Measurements from ENCODE around the gene METTL6. TPM values are rescaled to one million over a fixed set of nuclear protein-coding genes. Genes with fewer than 3 reads are reported as not detected.
A peak's percentile ranks its signal among the peaks of the same experiment; 100 is the strongest.

Gene METTL6
- total and polyA plus RNA-seq, 4 donors, result 6.7 to 16.0 (median 10.8) TPM

DNA sequence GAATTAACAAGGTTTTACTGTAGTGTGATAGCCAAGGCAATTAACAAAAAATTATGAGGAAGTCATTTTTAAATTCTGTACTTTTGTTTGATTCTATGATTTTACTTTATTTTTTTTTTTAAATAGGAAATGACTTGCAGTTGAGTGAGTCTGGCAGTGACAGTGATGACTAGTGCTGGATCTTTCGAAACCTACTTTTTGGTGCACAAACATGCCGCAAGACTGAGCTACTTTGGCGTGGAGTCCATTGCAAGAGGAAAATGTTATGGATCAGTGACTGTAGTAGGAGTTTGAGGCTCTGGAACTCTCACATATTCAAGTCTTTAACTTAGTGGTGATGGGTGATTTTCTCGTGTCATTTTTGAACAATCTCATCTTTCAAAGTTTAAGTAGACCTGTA lies 11.6 kb upstream of the METTL6 start:
- Histone ChIP-seq H3K27me3 (ENCODE audit: control insufficient read depth in 1 of 2, insufficient read depth in 2 of 2, low read length in 1 of 2) (no peaks in the 10 kb centered on the region), H3K27ac (ENCODE audit: low read depth in 1 of 2, low read length in 2 of 2) (no peak overlapping the region), H3K9me3 (ENCODE audit: control insufficient read depth, low read length) (no peaks in the 10 kb centered on the region), H3K4me3 (ENCODE audit: low read length in 2 of 2) (no peak overlapping the region), H3K4me1 (ENCODE audit: control insufficient read depth in 1 of 2, insufficient read depth in 2 of 2, low read length in 2 of 2) (peaks cover 2 to 3% of the 10 kb centered on the region in 2 donors), H3K36me3 (ENCODE audit: control insufficient read depth in 1 of 2, insufficient read depth in 2 of 2, low read length in 1 of 2) (peaks cover 12 to 17% of the 10 kb centered on the region in 2 donors)
- no peak for DNase-seq
- intact Hi-C loops (cut with DNase I), result no loop called here
- ATAC-seq (ENCODE audit: low FRiP score), result no peak
- WGBS, 2 donors, result 84% methylated on average over 4 of the region's 4 CpGs

DNA sequence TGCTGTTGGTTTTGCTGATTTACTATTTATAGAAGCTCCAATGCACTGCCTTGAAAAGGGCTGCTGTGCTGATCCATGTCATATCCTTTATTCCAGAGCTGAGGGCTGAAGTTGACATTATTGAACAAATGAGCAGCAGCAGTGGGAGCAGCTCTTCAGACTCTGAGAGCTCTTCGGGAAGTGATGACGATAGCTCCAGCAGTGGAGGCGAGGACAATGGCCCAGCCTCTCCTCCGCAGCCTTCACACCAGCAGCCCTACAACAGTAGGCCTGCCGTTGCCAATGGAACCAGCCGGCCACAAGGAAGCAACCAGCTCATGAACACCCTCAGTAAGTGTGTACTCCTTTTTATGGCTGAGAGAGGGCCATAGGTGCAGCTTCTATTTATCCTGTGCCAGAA lies 8.9 kb upstream of the METTL6 start:
- DNase-seq (no peak), ATAC-seq (ENCODE audit: low FRiP score) (no peak)
- H3K36me3 ChIP-seq (ENCODE audit: control insufficient read depth in 1 of 2, insufficient read depth in 2 of 2, low read length in 1 of 2), result peaks cover 12 to 14% of the 10 kb centered on the region in 2 donors

DNA sequence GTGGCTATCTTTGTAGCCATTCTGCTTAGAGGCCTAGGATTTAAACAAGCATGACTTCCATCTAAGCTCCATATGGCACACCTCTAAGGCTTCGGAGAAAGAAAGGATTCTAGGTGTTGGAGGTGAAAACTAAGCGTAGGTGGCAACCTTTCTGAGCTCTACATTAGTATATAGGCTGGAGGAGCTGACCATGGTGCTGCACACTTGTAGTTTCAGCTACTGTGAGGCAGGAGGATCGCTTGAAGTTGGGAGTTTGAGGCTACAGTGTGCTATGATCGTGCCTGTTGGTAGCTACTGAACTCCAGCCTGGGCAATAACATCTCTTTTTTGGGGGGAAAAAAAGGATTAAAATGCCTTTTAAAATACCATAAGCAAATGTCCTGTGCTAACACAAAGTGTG lies 7.4 kb upstream of the METTL6 start:
- intact Hi-C loops (cut with DNase I), result no loop called here
- no peaks in the 10 kb centered on the region for H3K9me3 ChIP-seq (ENCODE audit: control insufficient read depth, low read length)

More for the DNA sequence above, 8.9 kb upstream of the METTL6 start:
- H3K9me3 ChIP-seq (ENCODE audit: control insufficient read depth, low read length), result no peaks in the 10 kb centered on the region
- no peak overlapping the region for H3K4me3 ChIP-seq (ENCODE audit: low read length in 2 of 2)
- H3K4me1 ChIP-seq (ENCODE audit: control insufficient read depth in 1 of 2, insufficient read depth in 2 of 2, low read length in 2 of 2), result peaks cover 2 to 3% of the 10 kb centered on the region in 2 donors
- 91 to 93% methylated on average over 6 of the region's 6 CpGs for WGBS, 2 donors
- no peaks in the 10 kb centered on the region for H3K27me3 ChIP-seq (ENCODE audit: control insufficient read depth in 1 of 2, insufficient read depth in 2 of 2, low read length in 1 of 2)
- no peak overlapping the region for H3K27ac ChIP-seq (ENCODE audit: low read depth in 1 of 2, low read length in 2 of 2)
- intact Hi-C loops (cut with DNase I), result no loop called here

DNA sequence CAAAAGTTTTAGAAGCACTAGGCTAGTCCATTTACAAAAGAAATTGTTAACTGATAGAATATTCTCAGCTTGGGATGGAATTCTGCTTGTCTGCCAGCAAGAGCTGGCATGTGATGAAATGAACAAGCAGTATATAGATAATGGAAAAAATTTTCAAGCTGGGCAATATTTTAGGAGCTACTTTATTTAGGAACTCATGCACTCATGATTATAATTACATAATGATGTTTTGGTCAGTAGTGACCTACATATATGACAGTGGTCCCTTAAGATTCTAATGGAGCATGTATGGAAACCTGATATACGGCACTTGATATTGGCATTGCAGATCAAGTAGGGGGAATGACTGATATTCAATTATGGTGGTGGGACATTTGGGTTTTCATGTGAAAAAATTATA lies 6.2 kb upstream of the METTL6 start:
- DNase-seq, result no peak
- no peaks in the 10 kb centered on the region for H3K27me3 ChIP-seq (ENCODE audit: control insufficient read depth in 1 of 2, insufficient read depth in 2 of 2, low read length in 1 of 2)
- peaks cover 0 to 1% of the 10 kb centered on the region in 2 donors for H3K4me1 ChIP-seq (ENCODE audit: control insufficient read depth in 1 of 2, insufficient read depth in 2 of 2, low read length in 2 of 2)
- H3K9me3 ChIP-seq (ENCODE audit: control insufficient read depth, low read length), result no peaks in the 10 kb centered on the region
- WGBS, 2 donors, result 93% methylated on average over 1 of the region's 1 CpG
- H3K36me3 ChIP-seq (ENCODE audit: control insufficient read depth in 1 of 2, insufficient read depth in 2 of 2, low read length in 1 of 2), result peaks cover 8 to 11% of the 10 kb centered on the region in 2 donors
- intact Hi-C loops (cut with DNase I), result no loop called here
- no peak overlapping the region for H3K27ac ChIP-seq (ENCODE audit: low read depth in 1 of 2, low read length in 2 of 2)
- ATAC-seq (ENCODE audit: low FRiP score), result no peak
- H3K4me3 ChIP-seq (ENCODE audit: low read length in 2 of 2), result no peak overlapping the region

More for the DNA sequence above, 7.4 kb upstream of the METTL6 start:
- Histone ChIP-seq H3K27ac (ENCODE audit: low read depth in 1 of 2, low read length in 2 of 2) (no peak overlapping the region), H3K4me3 (ENCODE audit: low read length in 2 of 2) (no peak overlapping the region), H3K36me3 (ENCODE audit: control insufficient read depth in 1 of 2, insufficient read depth in 2 of 2, low read length in 1 of 2) (peaks cover 8 to 15% of the 10 kb centered on the region in 2 donors), H3K4me1 (ENCODE audit: control insufficient read depth in 1 of 2, insufficient read depth in 2 of 2, low read length in 2 of 2) (peaks cover 0 to 1% of the 10 kb centered on the region in 2 donors), H3K27me3 (ENCODE audit: control insufficient read depth in 1 of 2, insufficient read depth in 2 of 2, low read length in 1 of 2) (no peaks in the 10 kb centered on the region)
- WGBS, 2 donors, result 92 to 93% methylated on average over 4 of the region's 4 CpGs
- DNase-seq (no peak), ATAC-seq (ENCODE audit: low FRiP score) (no peak)

DNA sequence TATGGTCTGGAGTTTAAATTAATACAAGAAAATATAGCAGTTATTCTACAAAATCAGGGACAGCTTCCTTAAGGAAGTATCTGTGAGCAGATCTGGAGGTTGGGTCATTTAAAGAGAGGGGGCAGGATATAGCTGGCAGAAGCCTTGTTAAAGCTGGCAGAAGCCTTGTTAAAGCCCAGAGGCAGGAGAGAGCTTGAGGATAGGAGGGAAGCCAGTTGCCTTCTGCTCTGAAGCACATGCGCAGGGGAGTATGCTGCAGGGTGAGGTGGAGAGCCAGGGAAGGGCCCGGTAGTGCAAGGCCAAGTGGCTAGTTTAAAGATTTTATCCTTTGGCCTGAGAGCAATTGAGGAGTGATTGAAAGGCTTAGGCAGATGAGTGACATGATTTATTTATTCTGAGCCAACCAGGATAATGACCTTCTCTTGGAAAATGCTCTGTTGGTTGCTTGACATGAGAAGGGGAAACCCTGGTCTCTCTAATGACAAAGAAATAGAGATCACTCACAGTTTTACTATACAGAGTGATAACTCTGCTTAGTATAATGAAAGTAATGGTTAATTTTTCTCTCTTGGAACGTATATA lies 4.0 kb upstream of the METTL6 start:
- Histone ChIP-seq H3K4me1 (ENCODE audit: control insufficient read depth in 1 of 2, insufficient read depth in 2 of 2, low read length in 2 of 2) (peaks cover 0 to 1% of the 10 kb centered on the region in 2 donors), H3K36me3 (ENCODE audit: control insufficient read depth in 1 of 2, insufficient read depth in 2 of 2, low read length in 1 of 2) (peaks cover 8 to 10% of the 10 kb centered on the region in 2 donors), H3K27me3 (ENCODE audit: control insufficient read depth in 1 of 2, insufficient read depth in 2 of 2, low read length in 1 of 2) (no peaks in the 10 kb centered on the region), H3K27ac (ENCODE audit: low read depth in 1 of 2, low read length in 2 of 2) (no peak overlapping the region), H3K9me3 (ENCODE audit: control insufficient read depth, low read length) (no peaks in the 10 kb centered on the region), H3K4me3 (ENCODE audit: low read length in 2 of 2) (no peak overlapping the region)
- WGBS, 2 donors, result 76 to 82% methylated on average over 3 of the region's 3 CpGs
- no peak for DNase-seq
- intact Hi-C loops (cut with DNase I), result no loop called here
- ATAC-seq (ENCODE audit: low FRiP score), result no peak

DNA sequence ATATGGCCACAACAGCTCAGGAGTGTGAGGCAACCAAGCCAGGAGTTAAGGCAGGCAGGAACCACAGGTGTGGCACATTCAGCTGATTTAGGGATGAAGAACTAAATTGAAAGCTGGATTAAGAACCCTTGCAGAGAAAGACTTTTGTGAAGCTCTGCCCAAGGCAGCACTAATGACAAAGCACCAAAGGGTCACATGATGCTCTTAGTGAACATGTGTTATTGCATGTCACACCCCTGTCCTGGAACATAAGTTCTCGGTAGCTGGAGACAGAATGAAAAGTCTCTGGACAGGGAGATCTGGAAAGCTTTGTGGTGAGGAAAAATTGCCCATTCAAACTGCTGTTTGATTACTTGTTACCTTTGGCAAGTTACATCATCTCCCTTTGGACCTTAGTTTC lies 3.3 kb upstream of the METTL6 start:
- H3K9me3 ChIP-seq (ENCODE audit: control insufficient read depth, low read length), result no peaks in the 10 kb centered on the region
- intact Hi-C loops (cut with DNase I), result no loop called here
- 51 to 68% methylated on average over 1 of the region's 1 CpG for WGBS, 2 donors
- peaks cover 0 to 1% of the 10 kb centered on the region in 2 donors for H3K4me1 ChIP-seq (ENCODE audit: control insufficient read depth in 1 of 2, insufficient read depth in 2 of 2, low read length in 2 of 2)
- DNase-seq (no peak), ATAC-seq (ENCODE audit: low FRiP score) (no peak)
- H3K4me3 ChIP-seq (ENCODE audit: low read length in 2 of 2), result no peak overlapping the region
- peaks cover 8% of the 10 kb centered on the region in 2 donors for H3K36me3 ChIP-seq (ENCODE audit: control insufficient read depth in 1 of 2, insufficient read depth in 2 of 2, low read length in 1 of 2)
- H3K27me3 ChIP-seq (ENCODE audit: control insufficient read depth in 1 of 2, insufficient read depth in 2 of 2, low read length in 1 of 2), result no peaks in the 10 kb centered on the region
- H3K27ac ChIP-seq (ENCODE audit: low read depth in 1 of 2, low read length in 2 of 2), result no peak overlapping the region

DNA sequence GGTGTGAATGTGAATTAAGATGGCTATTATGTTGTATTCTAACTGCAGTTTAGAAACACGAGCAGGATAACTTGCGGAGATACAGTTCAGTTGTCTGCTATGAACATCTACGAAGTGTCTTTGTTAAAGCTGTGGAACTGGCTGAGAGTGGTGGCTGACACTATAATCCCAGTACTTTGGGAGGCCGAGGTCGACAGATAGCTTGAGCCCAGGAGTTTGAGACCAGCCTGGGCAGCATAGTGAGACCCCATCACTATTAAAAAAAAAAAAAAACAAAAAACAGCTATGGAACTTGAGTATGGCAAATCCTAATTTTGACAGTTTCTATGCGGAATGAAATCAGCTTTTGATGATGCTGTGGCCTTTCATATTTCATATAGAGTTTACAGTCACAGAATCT lies 1.7 kb upstream of the METTL6 start:
- H3K27ac ChIP-seq (ENCODE audit: low read depth in 1 of 2, low read length in 2 of 2), result no peak overlapping the region
- no peak for DNase-seq
- intact Hi-C loops (cut with DNase I), result loop anchor here in 1 of 2 donors (5.0 kb wide), 1 partner anchor 128 kb away; no protein-coding TSS in a partner anchor
- peaks cover under 1 to 3% of the 10 kb centered on the region in 2 donors for H3K36me3 ChIP-seq (ENCODE audit: control insufficient read depth in 1 of 2, insufficient read depth in 2 of 2, low read length in 1 of 2)
- no peaks in the 10 kb centered on the region for H3K9me3 ChIP-seq (ENCODE audit: control insufficient read depth, low read length)
- H3K4me3 ChIP-seq (ENCODE audit: low read length in 2 of 2), result peak overlapping the region in 1 of 2 donors; percentile 74
- ATAC-seq (ENCODE audit: low FRiP score), result no peak
- 86 to 89% methylated on average over 6 of the region's 6 CpGs for WGBS, 2 donors
- H3K27me3 ChIP-seq (ENCODE audit: control insufficient read depth in 1 of 2, insufficient read depth in 2 of 2, low read length in 1 of 2), result no peaks in the 10 kb centered on the region
- H3K4me1 ChIP-seq (ENCODE audit: control insufficient read depth in 1 of 2, insufficient read depth in 2 of 2, low read length in 2 of 2), result peaks cover 1 to 4% of the 10 kb centered on the region in 2 donors

DNA sequence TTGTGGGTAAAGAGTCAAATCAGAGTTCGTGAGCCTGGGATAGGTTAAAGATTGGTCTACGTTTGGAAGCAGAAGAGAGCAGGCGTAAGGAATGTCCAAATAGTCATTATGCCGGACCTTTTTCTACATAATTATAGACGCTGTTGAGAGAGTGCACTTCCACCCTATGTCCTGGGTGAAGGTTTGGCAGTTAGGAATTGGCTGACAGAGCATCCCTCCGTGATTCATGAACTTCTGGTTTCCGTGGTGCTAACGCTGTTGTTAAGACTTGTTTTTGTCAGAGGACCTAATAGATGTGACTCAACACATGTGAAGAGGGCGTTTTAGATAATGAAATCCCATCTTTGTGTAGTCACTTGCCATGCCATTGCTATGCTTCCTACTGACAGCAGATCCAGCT lies 1.2 kb upstream of the METTL6 start:
- DNase-seq (no peak), ATAC-seq (ENCODE audit: low FRiP score) (no peak)
- H3K4me1 ChIP-seq (ENCODE audit: control insufficient read depth in 1 of 2, insufficient read depth in 2 of 2, low read length in 2 of 2), result peaks cover 1 to 4% of the 10 kb centered on the region in 2 donors
- H3K4me3 ChIP-seq (ENCODE audit: low read length in 2 of 2), result peak overlapping the region; percentile 74 to 89
- H3K27me3 ChIP-seq (ENCODE audit: control insufficient read depth in 1 of 2, insufficient read depth in 2 of 2, low read length in 1 of 2), result no peaks in the 10 kb centered on the region
- intact Hi-C loops (cut with DNase I), result loop anchor here in 1 of 2 donors (5.0 kb wide), 1 partner anchor 129 kb away; no protein-coding TSS in a partner anchor
- H3K27ac ChIP-seq (ENCODE audit: low read depth in 1 of 2, low read length in 2 of 2), result peak overlapping the region in 1 of 2 donors; percentile 72
- H3K9me3 ChIP-seq (ENCODE audit: control insufficient read depth, low read length), result no peaks in the 10 kb centered on the region
- peaks cover 0 to 3% of the 10 kb centered on the region in 2 donors for H3K36me3 ChIP-seq (ENCODE audit: control insufficient read depth in 1 of 2, insufficient read depth in 2 of 2, low read length in 1 of 2)
- WGBS, 2 donors, result 3 to 6% methylated on average over 9 of the region's 9 CpGs

DNA sequence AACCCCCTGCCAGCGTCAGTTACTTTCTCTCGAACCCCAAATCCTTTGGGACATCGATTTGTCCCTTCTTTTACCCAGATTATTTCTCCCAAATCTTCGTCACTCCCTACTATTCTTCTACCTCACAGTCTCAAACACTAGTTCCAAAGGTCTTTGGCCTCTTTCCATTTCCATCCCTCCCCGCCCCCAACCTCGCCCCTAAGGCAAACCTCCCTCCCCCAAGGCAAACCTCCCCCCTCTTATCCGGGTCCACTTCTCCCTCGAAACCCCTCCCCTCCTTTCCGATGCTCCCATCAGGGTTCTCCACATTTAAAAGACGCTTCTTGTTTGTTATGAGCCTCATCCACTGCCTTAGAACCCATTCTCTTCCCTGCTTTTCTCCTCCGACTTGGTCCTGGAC lies 637 bp upstream of the METTL6 start:
- Histone ChIP-seq H3K36me3 (ENCODE audit: control insufficient read depth in 1 of 2, insufficient read depth in 2 of 2, low read length in 1 of 2) (peaks cover 0 to 3% of the 10 kb centered on the region in 2 donors), H3K9me3 (ENCODE audit: control insufficient read depth, low read length) (no peaks in the 10 kb centered on the region), H3K4me3 (ENCODE audit: low read length in 2 of 2) (peak overlapping the region; percentile 74 to 89), H3K27me3 (ENCODE audit: control insufficient read depth in 1 of 2, insufficient read depth in 2 of 2, low read length in 1 of 2) (no peaks in the 10 kb centered on the region), H3K4me1 (ENCODE audit: control insufficient read depth in 1 of 2, insufficient read depth in 2 of 2, low read length in 2 of 2) (peaks cover 1 to 4% of the 10 kb centered on the region in 2 donors), H3K27ac (ENCODE audit: low read depth in 1 of 2, low read length in 2 of 2) (peak overlapping the region; percentile 31 to 72)
- DNase-seq (no peak), ATAC-seq (ENCODE audit: low FRiP score) (no peak)
- intact Hi-C loops (cut with DNase I), result loop anchor here (2.0 to 5.0 kb wide), 2 partner anchors 129 kb away; no protein-coding TSS in a partner anchor
- 1% methylated on average over 11 of the region's 11 CpGs for WGBS, 2 donors

All from aorta (tissue), 5 donors.